ENCODE results near the gene PSMD2.
A peak's percentile ranks its signal among the peaks of the same experiment; 100 is the strongest.
"Not testable (repeated sequence)": the region's sequence is repeated elsewhere in the genome, so short reads cannot be mapped to it uniquely, and the experiment has no call there.

PSMD2 gene

DNA sequence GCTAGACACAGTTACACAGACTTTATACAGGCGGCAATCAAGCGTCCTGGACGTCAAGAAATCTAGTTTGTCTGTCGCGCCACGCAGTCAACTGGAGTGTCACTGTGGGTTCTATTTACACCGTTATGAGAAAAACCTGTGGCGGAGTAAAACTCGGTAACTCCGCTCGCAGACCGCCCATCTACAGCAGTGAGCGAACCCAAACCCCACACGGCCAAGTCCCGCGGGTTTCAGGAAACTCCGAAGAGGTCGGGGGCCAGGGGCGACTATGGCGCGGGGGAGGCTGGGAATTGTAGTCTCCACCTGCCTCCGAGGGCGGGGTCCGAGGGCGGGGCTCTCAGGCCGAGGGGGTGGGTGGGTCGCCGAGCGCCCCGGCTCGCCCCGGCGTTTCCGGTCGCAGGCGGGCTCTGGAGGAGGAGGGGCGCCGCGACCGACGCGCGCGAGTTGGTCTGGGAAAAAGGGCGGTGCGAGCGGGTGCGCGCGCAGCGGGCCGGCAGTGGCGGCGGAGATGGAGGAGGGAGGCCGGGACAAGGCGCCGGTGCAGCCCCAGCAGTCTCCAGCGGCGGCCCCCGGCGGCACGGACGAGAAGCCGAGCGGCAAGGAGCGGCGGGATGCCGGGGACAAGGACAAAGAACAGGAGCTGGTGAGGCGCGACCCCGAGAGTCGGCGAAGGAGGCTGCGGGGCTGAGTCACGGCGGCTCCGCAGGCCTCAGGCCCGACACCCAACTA, at the start of gene PSMD2:
PSMD2 (plus strand) TSS at position 483 of the 729 bp plus-strand sequence; CDS start at position 509, 26 bp downstream.
- DNase-seq: peak; percentile 97 to 98

DNA sequence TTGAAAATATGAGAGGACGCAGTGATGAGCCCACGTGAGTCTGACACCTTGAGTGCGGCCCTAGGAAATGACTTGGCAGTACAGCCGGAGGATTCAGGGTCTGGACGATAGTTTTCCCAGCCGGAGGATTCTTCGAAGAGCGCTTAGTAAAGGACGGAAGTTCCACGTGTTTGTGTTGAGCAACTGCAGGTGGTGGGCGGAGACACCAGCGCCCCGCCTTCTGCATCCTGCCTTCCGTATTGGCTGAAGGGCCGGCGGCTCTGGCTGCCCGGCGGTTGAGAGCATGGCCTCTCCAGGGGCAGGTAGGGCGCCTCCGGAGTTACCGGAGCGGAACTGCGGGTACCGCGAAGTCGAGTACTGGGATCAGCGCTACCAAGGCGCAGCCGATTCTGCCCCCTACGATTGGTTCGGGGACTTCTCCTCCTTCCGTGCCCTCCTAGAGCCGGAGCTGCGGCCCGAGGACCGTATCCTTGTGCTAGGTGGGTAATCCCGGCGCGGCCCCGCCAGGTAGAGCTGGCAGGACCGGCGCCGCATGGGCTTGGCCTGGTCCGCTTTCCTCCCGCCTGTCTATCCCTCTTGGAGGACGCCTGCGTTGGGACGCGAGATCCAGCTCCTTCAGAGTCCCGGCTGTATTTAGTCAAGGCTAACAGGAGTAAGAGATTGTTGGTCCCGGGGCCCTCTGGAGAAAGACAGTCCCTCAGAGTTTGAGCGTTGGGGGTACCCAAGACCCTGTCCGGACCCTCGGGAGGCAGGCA, 49.5 kb upstream of the PSMD2 start, which contains the start of gene EEF1AKMT4:
EEF1AKMT4 (plus strand) TSS at position 261 of the 755 bp plus-strand sequence; CDS start at position 284, 23 bp downstream.
- DNase-seq: peak; percentile 90 to 96

DNA sequence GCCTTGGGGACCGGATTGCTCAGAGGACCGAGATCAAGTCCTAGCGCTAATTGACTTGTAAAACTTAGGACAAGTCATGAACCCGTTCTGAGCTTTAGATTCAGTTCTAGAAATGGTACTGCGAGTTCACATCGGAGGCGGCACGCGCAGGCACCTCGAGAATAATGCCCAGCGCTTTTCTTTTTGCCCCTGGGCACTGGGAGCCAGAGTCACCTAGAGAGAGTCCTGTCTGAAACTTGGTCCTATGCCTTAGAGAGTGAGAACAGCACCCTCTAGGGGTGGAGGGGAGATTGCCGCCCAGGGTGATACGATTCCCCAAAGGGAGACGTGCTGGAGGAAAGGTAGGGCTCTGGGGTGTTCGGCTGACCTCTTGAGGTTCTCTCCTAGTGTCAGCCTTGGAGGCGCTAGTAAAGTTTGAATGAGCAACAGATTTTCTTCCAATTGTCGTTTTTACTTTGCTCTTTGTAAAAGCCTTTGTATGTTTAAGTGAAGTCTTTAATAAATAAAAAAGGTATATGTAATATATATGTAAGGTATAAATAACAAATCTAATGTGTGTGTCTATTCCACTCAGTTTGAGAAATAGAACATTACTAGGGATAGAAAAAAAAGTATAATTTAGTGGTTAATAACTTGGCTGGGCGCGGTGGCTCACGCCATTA, 48.7 kb upstream of the PSMD2 start:
- peak; percentile 83 to 86 for DNase-seq

DNA sequence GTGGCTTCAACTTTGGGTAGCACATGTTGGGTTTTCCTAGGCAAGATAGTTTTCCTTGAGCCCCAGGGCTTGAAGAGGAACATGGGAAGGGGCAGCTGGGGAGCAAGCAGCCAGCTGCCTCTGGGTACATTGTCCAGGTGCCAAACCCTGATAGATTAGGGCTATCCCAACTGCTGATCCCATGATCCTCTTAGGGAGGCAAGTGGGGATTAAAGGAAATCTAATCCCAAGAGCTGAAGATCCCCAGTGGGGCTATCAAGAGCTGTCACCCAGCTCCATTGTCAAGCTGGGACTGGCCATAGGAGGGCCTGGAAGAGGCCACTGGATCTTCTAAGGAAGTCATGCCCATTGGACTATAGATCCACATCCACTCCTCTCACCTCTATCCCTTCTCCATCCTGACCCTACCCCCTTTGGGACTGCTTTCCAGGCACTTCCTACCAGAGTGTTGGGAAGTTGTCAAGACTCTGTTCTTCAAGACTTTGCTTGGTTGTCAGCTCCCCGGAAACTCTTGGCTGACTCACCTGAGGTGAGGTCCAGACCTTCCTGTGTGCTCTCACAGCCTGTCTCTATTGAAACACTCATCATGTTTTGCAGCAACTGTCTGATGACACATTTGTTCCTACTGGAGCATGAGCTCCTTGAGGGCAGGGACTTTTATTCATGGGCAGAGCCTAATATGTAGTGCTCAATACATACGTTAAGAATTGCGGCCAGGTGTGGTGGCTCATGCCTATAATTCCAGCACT, 43.6 kb upstream of the PSMD2 start:
- DNase-seq: peak in 1 of 2 experiments; percentile 47

DNA sequence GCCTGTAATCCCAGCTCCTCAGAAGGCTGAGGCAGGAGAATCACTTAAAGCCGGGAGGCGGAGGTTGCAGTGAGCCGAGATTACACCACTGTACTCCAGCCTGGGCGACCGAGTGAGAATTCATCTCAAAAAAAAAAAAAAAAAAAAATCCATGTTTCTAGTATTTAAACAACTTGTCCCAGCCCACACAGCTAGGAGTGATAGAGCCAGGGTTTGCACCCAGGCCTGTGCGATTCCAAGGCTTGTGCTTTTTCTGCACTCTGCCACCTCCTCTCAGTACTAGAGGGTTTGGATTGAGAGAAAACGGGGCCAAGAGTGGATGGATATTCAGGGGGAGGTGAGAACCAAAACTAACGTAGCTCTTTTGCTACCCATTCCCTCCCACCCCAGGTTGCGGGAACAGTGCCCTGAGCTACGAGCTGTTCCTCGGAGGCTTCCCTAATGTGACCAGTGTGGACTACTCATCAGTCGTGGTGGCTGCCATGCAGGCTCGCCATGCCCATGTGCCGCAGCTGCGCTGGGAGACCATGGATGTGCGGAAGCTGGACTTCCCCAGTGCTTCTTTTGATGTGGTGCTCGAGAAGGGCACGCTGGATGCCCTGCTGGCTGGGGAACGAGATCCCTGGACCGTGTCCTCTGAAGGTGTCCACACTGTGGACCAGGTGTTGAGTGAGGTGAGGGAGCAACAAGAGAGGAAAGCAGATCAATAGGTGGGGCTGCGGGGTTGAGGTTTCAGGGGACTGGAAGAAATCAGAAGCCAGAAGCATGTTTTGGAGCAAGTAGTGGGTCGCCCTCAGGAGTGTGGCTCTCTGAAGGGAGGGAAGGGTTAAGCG, 41.7 kb upstream of the PSMD2 start:
- DNase-seq: no peak

DNA sequence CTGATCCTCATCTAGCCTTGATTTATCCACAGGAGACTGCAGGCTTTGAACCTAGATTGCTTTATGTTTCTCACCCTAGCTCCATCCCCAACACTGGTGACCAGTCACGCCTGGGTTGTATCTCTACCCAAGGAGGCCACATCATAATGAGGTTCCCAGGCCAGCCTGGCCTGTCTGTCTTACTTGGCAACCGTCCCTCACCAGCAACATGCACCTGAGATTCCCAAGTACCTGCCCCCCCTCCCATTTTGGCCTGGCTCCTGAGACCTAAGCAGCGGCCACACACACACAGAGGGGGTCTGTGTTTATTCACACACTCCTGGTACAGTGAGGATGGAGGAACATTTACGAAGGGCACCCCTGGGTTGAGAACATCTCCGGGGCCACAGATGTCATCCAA, 40.1 kb upstream of the PSMD2 start:
- no peak for DNase-seq

DNA sequence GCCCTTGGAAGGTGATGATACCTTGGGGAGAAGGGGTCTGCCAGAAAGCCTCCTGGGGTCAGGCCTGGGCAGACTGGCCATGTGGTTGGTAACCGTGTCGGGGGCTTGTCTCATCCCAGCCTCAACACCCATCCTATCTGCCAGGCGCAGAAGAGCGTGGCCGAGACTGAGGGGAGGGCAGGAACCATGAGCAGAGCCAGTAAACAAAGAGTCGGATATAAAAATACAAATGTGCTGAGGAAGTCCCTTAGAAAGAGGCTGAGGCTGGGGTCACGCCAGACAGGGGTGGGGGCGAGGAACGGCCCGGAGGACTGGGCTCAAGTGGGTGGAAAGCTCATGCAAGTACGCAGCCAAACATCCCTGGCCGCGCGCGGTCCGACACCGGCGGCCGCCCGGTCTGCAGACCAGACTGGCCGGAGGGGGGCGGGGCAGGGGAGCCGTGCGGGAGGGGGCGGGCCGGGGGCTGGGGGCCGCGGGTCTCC, 39.6 kb upstream of the PSMD2 start:
- DNase-seq: no peak

DNA sequence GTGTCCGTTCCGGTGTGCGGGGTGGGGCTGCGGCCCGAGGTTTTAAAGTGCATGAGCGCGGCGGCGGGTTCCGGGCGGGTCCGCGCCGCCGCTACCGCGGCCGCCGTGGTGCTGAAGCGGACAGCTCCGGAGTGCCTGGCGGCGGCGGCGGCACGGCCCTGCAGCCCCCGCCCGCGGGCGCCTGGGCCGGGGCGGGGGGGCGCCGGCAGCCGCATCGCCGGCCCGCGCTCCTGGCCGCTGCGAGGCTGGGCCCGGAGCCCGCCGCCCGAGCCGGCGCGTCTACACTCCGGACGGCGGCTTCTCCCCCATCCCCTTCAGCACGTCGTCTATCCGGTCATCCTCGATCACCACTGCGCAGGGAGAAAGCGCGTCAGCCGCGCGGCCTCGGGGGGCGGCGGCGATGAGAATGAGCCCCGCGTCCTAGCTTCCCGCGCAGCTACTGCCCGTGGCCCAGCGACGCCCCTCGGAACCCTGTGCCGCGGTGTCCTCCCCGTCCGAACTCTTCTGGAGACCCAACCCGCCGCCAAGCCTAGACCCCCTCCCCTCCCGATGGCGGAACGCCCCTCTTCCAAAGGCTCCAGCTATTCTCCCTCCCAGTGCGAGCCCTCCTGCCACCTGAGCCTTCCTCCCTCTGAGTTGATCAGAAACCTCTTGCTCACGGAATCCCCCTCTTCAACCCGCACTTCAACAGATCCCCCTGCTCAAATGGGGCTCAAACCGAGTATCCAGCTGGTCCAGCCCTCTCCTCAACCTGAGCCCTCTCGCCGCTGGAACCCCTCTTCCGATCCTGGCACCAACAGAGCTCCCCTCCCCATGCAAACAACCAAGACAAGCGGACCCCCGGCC, 38.9 kb upstream of the PSMD2 start:
- peak in 1 of 2 experiments; percentile 52 for DNase-seq

DNA sequence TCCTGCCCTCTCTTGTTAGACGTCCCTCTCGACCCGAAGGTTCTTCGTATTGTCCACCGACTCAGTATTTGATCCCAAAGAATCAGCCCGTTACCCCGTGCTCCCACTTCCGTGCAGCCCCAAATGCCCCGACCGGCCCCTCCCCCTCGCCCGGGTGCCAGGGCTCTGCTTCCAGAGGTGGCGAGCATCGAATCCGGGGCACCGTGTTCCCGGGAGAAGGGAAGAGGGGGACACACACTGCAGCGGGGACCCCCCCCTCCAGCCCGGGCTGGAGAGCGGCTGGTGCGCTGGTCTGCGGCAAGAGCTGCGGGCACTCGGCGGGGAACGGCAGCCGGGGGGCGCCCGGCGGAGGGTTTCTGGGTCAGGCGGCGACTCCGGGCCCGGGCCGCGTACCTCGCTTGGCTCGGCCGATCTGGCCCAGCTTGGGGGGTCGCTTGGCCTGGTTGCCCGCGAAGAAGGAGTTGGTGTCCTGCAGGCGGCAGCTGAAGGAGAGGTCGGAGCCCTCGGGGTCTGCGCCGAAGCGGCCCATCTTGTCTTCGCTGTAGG, 38.2 kb upstream of the PSMD2 start:
- no peak for DNase-seq

DNA sequence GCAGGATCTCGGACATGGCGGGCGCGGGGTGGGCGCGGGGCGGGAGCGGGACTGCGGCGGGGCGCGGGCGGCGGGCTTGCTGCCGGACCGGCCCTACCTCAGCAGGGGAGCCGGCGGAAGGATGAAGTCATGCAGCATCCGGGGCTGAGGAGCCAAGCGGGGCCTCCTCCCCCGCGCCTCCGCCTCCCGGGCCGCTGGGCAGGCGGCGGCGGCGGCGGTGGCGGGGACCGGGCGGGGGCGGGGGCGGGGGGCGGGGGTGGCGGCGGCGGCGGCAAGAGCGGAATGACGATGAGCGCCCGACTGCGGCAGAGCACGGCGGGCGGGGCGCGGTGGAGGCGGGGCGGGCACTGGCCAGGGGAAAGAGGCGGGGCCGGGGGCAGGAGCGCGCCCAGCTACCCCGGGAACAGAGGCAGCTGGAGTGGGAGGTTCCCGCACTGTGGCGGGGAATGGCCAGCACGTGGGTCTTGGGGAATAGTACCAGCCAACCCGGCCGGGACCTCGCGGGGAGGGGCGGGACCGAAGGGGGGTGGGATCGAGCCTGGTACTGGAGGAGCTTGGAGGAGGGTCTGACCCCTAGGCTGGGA, 37.7 kb upstream of the PSMD2 start, which contains the start of gene CAMK2N2:
CAMK2N2 (minus strand) TSS at position 284 of the 584 bp plus-strand sequence; CDS start at position 16, 268 bp downstream.
- peak; percentile 55 to 59 for DNase-seq

DNA sequence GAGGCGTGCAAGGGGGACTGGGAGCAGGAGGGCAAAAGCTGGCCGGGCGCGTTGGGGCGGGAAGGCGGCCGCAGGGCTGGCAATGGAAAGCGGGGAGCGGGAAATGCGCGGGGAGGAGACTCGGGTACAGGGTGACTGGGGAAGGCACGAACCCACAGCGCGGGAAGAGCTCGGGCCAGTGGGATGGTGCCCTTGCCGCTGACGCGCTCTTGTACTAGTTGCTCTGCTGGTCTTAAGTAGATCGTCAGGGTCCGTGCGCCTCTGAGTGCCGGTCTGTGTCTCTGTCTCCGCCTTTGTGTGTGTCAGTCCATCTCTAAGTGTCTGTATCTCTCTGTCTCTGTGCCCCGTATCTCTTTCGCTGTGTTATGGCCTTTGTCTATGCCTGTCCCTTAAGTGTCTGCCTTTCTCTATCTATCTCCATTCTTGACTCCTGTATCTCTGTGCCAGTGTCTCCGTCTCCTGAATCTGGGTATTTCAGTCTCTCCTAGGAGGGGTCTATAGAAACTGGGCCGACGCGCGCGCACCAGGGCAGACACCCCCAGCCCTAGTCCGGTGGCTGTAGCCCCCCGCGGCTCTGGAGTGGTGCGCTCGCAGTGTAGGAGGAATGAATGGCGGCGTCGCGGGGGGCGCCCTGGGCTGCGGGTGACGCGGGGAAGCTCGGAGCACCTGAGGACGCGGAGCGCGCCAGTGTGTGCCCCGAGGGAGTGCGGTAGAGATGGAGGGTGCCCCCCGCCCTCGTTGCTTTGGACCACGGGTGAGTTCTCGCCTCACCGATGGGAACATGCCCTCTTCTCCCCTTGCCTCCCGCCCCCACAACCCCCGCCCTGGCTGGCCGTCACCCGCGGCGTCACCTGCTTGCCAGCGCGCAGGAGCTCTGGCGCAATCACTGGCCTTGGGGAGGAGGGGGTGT, 36.9 kb upstream of the PSMD2 start:
- DNase-seq: peak; percentile 23 to 40

DNA sequence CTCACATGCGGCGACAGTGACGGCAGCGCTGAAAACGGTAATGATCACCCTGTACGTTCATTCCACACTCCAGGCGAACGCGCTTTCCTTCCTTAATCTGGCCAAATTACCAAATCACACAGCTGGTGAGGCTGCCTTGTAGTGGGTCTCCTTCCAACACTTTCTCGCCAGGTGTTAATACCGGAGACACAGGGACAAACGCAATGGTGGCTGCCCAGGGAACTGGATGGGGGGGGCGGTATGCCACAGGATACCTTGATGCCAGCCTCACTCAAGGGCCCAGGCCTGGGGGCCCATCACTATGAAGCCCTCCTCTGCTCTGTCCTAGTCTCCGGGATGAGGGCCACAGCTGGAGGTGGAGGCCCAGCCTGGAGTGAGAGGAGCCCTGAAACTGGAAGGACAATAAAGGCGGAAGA, 36.3 kb upstream of the PSMD2 start:
- DNase-seq: no peak

DNA sequence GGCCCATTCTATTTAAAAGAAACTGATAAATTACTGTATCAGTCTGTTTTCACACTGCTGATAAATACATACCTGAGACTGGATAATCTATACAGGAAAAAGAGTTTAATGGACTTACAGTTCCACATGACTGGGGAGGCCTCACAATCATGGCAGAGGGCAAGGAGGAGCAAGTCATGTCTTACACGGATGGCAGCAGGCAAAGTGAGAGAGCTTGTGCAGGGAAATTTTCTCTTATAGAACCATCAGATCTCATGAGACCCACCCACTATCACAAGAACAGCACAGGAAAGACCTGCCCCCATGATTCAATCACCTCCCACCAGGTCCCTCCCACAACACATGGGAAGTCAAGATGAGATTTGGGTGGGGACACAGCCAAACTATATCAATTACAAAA, 31.8 kb upstream of the PSMD2 start:
- DNase-seq: not testable (repeated sequence)

DNA sequence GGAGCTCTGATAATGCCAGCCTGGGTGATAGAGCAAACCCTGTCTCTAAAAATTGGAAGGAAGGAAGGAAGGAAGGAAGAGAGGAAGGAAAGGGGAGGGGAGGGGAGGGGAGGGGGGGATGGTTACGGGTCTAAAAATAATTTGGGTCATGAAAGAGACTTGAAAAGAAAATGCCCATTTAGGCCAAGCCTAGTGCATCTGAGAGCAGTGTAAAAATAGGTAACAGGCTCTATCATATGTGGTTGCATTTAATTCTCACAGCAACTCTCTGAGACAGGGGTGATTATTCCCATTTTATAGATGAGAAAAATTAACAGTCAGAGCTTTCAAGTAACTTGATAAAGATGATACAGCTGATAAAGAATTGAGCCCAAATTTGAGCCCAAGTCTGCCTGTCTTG, 26.8 kb upstream of the PSMD2 start:
- no peak for DNase-seq

DNA sequence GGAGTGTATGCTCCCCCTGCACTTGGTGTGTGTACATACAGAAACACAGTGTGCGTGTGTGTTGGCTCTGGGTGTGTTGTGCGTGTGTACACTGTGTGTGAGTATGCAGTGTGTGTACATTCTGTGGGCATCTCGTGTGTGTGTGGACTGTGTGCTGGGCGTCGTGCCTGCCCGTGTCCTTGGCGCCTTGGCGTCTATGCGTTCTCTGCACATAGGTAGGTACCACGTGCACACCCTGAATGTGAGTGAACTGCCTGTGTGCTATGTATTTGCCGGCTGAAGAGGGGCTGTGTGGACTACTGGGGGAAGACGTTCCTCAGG, 23.7 kb upstream of the PSMD2 start:
- no peak for DNase-seq

DNA sequence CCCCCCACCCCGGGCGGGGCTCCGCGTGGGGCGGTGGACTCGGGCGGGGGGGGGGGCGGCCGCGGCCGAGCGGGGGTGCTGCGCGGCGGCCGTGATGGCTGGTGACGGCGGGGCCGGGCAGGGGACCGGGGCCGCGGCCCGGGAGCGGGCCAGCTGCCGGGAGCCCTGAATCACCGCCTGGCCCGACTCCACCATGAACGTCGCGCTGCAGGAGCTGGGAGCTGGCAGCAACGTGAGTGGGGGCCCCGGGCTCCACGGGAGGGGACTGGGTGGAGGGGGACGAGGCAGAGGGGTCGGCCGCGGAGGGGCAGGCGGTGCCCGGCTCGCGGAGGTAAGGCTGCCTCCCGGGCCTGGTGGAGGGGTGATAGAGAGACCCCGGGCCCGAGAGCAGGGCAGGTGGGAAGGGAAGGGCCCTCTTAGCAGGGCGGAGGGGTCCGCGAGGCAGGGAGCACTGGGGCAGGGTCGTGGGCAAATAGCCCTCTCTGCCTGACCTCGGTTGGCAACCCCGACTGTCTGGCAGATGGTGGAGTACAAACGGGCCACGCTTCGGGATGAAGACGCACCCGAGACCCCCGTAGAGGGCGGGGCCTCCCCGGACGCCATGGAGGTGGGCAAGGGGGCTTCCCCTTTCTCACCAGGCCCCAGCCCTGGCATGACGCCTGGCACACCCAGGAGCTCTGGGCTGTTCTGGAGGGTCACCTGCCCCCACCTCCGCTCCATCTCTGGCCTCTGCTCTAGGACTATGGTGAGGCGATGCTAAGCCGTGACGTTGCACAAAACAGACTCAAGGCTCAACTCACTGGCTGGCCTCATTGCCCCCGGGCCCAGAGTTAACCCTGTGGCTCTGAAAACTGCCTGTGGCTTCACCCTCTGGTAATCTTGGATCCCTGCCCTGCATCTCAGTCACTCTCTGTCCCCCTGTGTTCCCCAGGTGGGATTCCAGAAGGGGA, 22.8 kb upstream of the PSMD2 start, which contains the start of gene ECE2:
ECE2 (plus strand) TSS at position 62 of the 950 bp plus-strand sequence; CDS start at position 194, 132 bp downstream.
- DNase-seq: no peak

DNA sequence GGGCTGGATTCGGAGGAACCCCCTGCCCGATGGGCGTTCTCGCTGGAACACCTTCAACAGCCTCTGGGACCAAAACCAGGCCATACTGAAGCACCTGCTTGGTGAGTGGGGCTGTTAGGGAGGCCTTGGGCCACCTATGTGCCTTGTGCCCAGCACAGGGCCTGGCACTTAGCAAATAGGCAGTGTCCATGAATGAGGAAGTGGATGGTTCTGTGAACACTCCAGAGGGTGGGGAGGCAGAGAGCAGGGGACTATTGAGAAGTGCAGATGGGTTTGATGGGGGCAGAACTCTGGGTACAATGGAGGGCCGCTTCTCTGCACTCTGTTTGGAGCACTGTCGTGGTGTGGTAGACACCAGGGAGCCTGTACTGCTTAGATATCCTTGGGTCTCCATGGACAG, 21.7 kb upstream of the PSMD2 start:
- no peak for DNase-seq

DNA sequence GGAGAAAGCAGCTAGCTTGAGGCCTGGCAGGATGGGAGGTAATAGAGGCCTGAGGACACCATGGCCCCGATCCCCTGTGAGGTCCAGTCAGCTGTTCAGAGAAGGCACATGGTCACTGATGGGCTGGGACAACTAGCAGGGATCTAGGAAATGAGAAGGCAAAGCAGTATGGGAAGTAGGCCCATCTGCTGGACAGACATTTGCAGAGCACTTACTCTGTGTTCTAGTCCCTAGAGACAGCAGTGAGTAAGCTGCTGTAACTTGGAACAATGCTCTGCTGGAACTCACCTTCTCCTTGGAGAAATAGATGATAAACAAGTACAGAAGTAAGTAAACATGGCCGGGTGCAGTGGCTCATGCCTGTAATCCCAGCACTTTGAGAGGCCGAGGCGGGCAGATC, 16.1 kb upstream of the PSMD2 start:
- no peak for DNase-seq

All from stimulated activated CD4-positive, alpha-beta T cell treated with anti-CD3 and anti-CD28 coated beads, Interleukin-4, amount 100 ng/mL, for 4 hours (primary cell).